Tibial nerve (tissue), 4 donors: Measurements from ENCODE around the gene UNC45B. TPM values are rescaled to one million over a fixed set of nuclear protein-coding genes. Genes with fewer than 3 reads are reported as not detected.
"Not testable (repeated sequence)": the region's sequence is repeated elsewhere in the genome, so short reads cannot be mapped to it uniquely, and the experiment has no call there.

Source experiments
- DNase-seq, 2 donors: peaks; one replicate each; pipeline ENCODE4 v3.0.0-alpha.2; 2019; ENCODE audit warnings: low spot score in 2 of 2
- H3K27ac ChIP-seq, 4 donors: fragments of 200-600 bp; sonication (generic) in 3 of 4; one replicate each; pipeline ENCODE4 v1.5.1; 2017 to 2019; ENCODE audit warnings: mild to moderate bottlenecking in 1 of 4
- H3K27me3 ChIP-seq, 2 donors: fragments of 200-600 bp; sonication (generic) in 1 of 2; one replicate each; pipeline versions ENCODE4 v1.5.1 to v1.6.0; 2017 to 2019
- H3K36me3 ChIP-seq, 3 donors: fragments of 200-600 bp; sonication (generic); one replicate each; pipeline ENCODE4 v1.5.1; 2018 to 2019
- H3K4me1 ChIP-seq, 4 donors: fragments of 200-600 bp; sonication (generic) in 3 of 4; one replicate each; pipeline ENCODE4 v1.5.1; 2017 to 2019
- H3K4me3 ChIP-seq, 4 donors: fragments of 200-600 bp; sonication (generic) in 3 of 4; one replicate each; pipeline ENCODE4 v1.5.1; 2017 to 2019; ENCODE audit warnings: mild to moderate bottlenecking in 1 of 4, moderate library complexity in 1 of 4
- H3K9me3 ChIP-seq, 4 donors: fragments of 200-600 bp; sonication (generic) in 3 of 4; one replicate each; pipeline ENCODE4 v1.5.1; 2017 to 2019
- CTCF ChIP-seq, 5 experiments: fragments of 200-600 bp in 3 of 5; fragments of 450-650 bp in 2 of 5; sonication (generic) in 3 of 5; IDR thresholded peaks; one replicate each; pipeline ENCODE4 v1.5.1; 2016 to 2019; ENCODE audit warnings: antibody characterized with exemption in 5 of 5, mild to moderate bottlenecking in 3 of 5, moderate library complexity in 2 of 5
- EP300 ChIP-seq, 2 donors: sonication (generic); formaldehyde crosslinking; IDR thresholded peaks; one replicate each; pipeline ENCODE4 v1.6.1; 2017; ENCODE audit warnings: antibody characterized with exemption in 2 of 2, mild to moderate bottlenecking in 1 of 2
- POLR2A ChIP-seq, 2 donors: fragments of 450-650 bp; IDR thresholded peaks; one replicate each; pipeline ENCODE4 v1.6.1; 2017; ENCODE audit warnings: antibody characterized with exemption in 2 of 2, mild to moderate bottlenecking in 2 of 2, moderate library complexity in 2 of 2
- WGBS, 2 donors: methylation state at CpG; one replicate each; pipeline ENCODE4 v1.1.5; 2018; 5-methylcytosine and 5-hydroxymethylcytosine counted together
- total RNA-seq, 4 donors: library from RNA; depleted of rRNA; stranded (reverse); fragments of >200 nt; gene quantifications; one replicate each; pipeline ENCODE4 v1.1.0, GENCODE V29; 2016

Gene UNC45B
- total RNA-seq, 4 donors from 2014 or later, result not detected

DNA sequence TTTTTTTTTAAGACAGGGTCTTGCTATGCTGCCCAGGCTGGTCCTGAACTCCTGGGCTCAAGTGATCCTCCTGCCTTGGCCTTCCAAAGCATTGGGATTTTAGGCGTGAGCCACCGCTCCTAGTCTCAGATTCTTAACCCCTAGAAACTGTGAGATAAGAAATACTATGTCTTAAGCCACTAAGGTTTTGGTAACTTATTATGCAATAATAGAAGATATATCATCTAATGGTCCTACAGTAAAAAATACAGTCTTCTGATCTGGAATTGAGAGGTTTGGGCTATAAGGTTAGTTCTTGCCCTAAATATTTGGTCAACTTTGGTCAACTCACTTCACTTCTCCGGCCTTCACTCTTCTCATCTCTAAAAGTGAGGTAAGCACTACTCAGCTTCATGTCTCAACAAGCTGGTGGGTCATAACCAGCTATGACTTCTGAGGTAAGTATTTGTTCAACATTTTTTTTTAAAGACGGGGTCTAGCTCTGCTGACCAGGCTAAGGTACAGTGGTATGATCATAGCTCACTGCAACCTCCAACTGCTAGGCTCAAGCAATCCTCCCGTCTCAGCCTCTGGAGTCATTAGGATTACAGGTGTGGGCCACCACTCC lies 42.7 kb upstream of the UNC45B start:
- WGBS, 2 donors, result 95 to 97% methylated on average over 5 of the region's 5 CpGs
- no peaks in the 10 kb centered on the region for H3K27me3 ChIP-seq
- no peak for DNase-seq
- H3K4me3 ChIP-seq, result no peak overlapping the region
- H3K27ac ChIP-seq, result no peak overlapping the region
- H3K36me3 ChIP-seq, result peaks cover 0 to 75% (median 4%) of the 10 kb centered on the region in 3 donors
- TF ChIP-seq CTCF (IDR thresholded peaks at IDR 0.05), result no peak
- no peak for TF ChIP-seq EP300 (IDR thresholded peaks at IDR 0.05)
- no peak for TF ChIP-seq POLR2A (IDR thresholded peaks at IDR 0.05)
- H3K9me3 ChIP-seq, result no peaks in the 10 kb centered on the region
- no peaks in the 10 kb centered on the region for H3K4me1 ChIP-seq

DNA sequence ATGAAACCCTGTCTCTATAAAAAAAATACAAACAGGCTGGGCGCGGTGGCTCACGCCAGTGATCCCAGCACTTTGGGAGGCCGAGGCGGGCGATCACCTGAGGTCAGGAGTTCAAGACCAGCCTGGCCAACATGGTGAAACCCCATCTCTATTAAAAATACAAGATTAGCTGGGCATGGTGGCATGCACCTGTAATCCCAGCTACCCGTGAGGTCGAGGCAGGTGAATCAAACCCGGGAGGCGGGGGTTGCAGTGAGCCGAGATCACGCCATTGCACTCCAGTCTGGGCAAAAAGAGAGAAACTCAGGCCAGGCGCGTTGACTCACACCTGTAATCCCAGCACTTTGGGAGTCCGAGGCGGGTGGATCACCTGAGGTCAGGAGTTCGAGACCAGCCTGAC lies 36.8 kb upstream of the UNC45B start:
- H3K4me3 ChIP-seq, H3K27me3 ChIP-seq, H3K4me1 ChIP-seq, H3K27ac ChIP-seq, H3K9me3 ChIP-seq, DNase-seq: not testable (repeated sequence)
- 97 to 98% methylated on average over 16 to 17 of the region's 17 CpGs for WGBS, 2 donors
- H3K36me3 ChIP-seq, result peaks cover 0 to 25% (median 4%) of the 10 kb centered on the region in 3 donors

DNA sequence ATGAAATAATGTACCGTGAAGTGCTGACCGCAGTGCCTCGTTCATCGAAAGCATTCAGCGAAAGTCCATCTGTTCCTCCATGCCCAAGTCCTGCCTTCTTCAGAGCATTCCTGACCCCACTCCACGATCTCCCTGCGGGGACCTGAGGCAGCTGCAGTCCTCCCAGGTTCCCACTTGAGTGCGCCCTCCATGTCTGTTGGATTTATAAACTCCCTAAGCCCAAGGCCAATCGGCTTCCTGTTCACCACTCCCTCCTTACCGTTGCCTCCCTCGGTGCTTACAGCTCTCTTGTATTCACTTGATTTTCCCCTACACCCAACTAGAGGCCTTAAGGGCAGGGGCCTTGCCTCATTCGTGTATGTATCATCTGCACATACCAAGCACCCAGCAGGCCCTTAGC lies 30.8 kb upstream of the UNC45B start:
- TF ChIP-seq POLR2A (IDR thresholded peaks at IDR 0.05), result no peak
- no peak for TF ChIP-seq CTCF (IDR thresholded peaks at IDR 0.05)
- TF ChIP-seq EP300 (IDR thresholded peaks at IDR 0.05), result no peak

GRCh38 chr17:35117984-35118383 lies 29.6 kb upstream of the UNC45B start:
- Histone ChIP-seq H3K4me3 (no peak overlapping the region), H3K27ac (no peak overlapping the region), H3K27me3 (no peaks in the 10 kb centered on the region), H3K36me3 (peaks cover 0 to 7% (median 0%) of the 10 kb centered on the region in 3 donors), H3K4me1 (peaks cover 0 to 22% (median 9%) of the 10 kb centered on the region in 4 donors), H3K9me3 (no peaks in the 10 kb centered on the region)
- TF ChIP-seq CTCF (IDR thresholded peaks at IDR 0.05) (no peak), EP300 (IDR thresholded peaks at IDR 0.05) (no peak), POLR2A (IDR thresholded peaks at IDR 0.05) (no peak)
- DNase-seq, result no peak

More for the DNA sequence above, 30.8 kb upstream of the UNC45B start:
- Histone ChIP-seq H3K9me3 (no peaks in the 10 kb centered on the region), H3K36me3 (peaks cover 0 to 7% (median 0%) of the 10 kb centered on the region in 3 donors), H3K27me3 (no peaks in the 10 kb centered on the region), H3K4me1 (peaks cover 0 to 22% (median 9%) of the 10 kb centered on the region in 4 donors), H3K4me3 (no peak overlapping the region), H3K27ac (no peak overlapping the region)
- no peak for DNase-seq
- WGBS, 2 donors, result 84 to 87% methylated on average over 12 of the region's 12 CpGs

- Histone ChIP-seq H3K4me3 (peak within 1 kb of the TSS; percentile 71 to 81 (median 78)), H3K36me3 (peaks cover 0 to 4% (median 0%) of the 10 kb centered on the region in 3 donors), H3K4me1 (peaks cover 0 to 22% (median 9%) of the 10 kb centered on the region in 4 donors), H3K27ac (peak within 1 kb of the TSS; percentile 37 to 82 (median 78)), H3K9me3 (no peaks in the 10 kb centered on the region), H3K27me3 (no peaks in the 10 kb centered on the region)
- 0 to 1% methylated on average over 43 to 53 of the region's 72 CpGs for WGBS, 2 donors
- DNase-seq, result peak; percentile 46 to 58
- TF ChIP-seq POLR2A (IDR thresholded peaks at IDR 0.05) (no peak), EP300 (IDR thresholded peaks at IDR 0.05) (peak in 1 of 2 donors; percentile 23), CTCF (IDR thresholded peaks at IDR 0.05) (peak; percentile 94 to 99 (median 98))
Observed at GRCh38 chr17:35119370-35120165, 28.0 kb upstream of the UNC45B start, which contains the start of gene RAD51D. Gene RAD51D, minus strand, starts transcription at chr17:35119860. Its CDS starts 247 bp downstream, at chr17:35119613.
